Activated T-helper 2 cell treated with anti-CD3 and anti-CD28 coated beads, Interferon-gamma antibody, Interleukin-2, Interleukin-4, amounts not matched to agents 10 μg/mL and 5 μg/mL and 100 μg/mL, durations not matched to agents 14 hours and 24 hours and 36 hours (primary cell): ENCODE measurements around the gene HYCC2. TPM values are rescaled to one million over a fixed set of nuclear protein-coding genes. Genes with fewer than 3 reads are reported as not detected.
A peak's percentile ranks its signal among the peaks of the same experiment; 100 is the strongest.
"Not testable (repeated sequence)": the region's sequence is repeated elsewhere in the genome, so short reads cannot be mapped to it uniquely, and the experiment has no call there.

Experiments
- DNase-seq: peaks from one replicate; pipeline ENCODE4 v3.0.0; 2021; ENCODE audit warnings: low spot score
- H3K27ac Mint-ChIP-seq: one replicate; pipeline ENCODE4 v1.8.0; 2021; ENCODE audit warnings: mixed read lengths
- H3K27me3 Mint-ChIP-seq: one replicate; pipeline ENCODE4 v1.8.0; 2021; ENCODE audit warnings: low read depth, mixed read lengths
- H3K36me3 Mint-ChIP-seq: one replicate; pipeline ENCODE4 v1.8.0; 2021; ENCODE audit warnings: low read depth, mixed read lengths
- H3K4me1 Mint-ChIP-seq: one replicate; pipeline ENCODE4 v1.8.0; 2021; ENCODE audit warnings: low read depth, mixed read lengths
- H3K4me3 Mint-ChIP-seq: one replicate; pipeline ENCODE4 v1.8.0; 2021; ENCODE audit warnings: low read depth, mild to moderate bottlenecking, moderate library complexity, mixed read lengths
- H3K9me3 Mint-ChIP-seq: one replicate; pipeline ENCODE4 v1.8.0; 2021; ENCODE audit warnings: mixed read lengths
- intact Hi-C: fragments of 100-400 bp; cut with micrococcal nuclease; formaldehyde crosslinking; loops from one replicate; pipeline ENCODE4 v1.15.1; 2023
- total RNA-seq: library from RNA; stranded (reverse); gene quantifications from 2 replicates; pipeline ENCODE4 v1.2.3, GENCODE V29; 2022

Gene HYCC2
- total RNA-seq, 1 donor from 2014 or later: 23.8 TPM

- H3K27me3 Mint-ChIP-seq, intact Hi-C loops, DNase-seq, H3K4me3 Mint-ChIP-seq, H3K9me3 Mint-ChIP-seq: not testable (repeated sequence)
- Mint-ChIP-seq H3K27ac (peak overlapping the region; percentile 83), H3K4me1 (peaks cover 33% of the 10 kb centered on the region), H3K36me3 (peaks cover 33% of the 10 kb centered on the region)
Observed at GRCh38 chr2:201063516-201063915, 8.0 kb downstream of the HYCC2 start.

- H3K27ac Mint-ChIP-seq: no peak overlapping the region
- peaks cover 21% of the 10 kb centered on the region for H3K4me1 Mint-ChIP-seq
- no peak for DNase-seq
- H3K4me3 Mint-ChIP-seq: no peak overlapping the region
- H3K9me3 Mint-ChIP-seq: peaks cover 5% of the 10 kb centered on the region
- no peaks in the 10 kb centered on the region for H3K27me3 Mint-ChIP-seq
- peaks cover 32% of the 10 kb centered on the region for H3K36me3 Mint-ChIP-seq
- intact Hi-C loops: loop anchor here (10.0 kb wide), 1 partner anchor 55 kb away; no protein-coding TSS in a partner anchor
Observed at GRCh38 chr2:201059961-201060755, 11.3 kb downstream of the HYCC2 start.

- Mint-ChIP-seq H3K27me3 (no peaks in the 10 kb centered on the region), H3K9me3 (peaks cover 5% of the 10 kb centered on the region), H3K4me3 (no peak overlapping the region), H3K4me1 (peaks cover 14% of the 10 kb centered on the region), H3K27ac (no peak overlapping the region), H3K36me3 (peaks cover 32% of the 10 kb centered on the region)
- DNase-seq: no peak
- intact Hi-C loops: loop anchor here (10.0 kb wide), 1 partner anchor 54 kb away; no protein-coding TSS in a partner anchor
Observed at GRCh38 chr2:201058914-201059313, 12.6 kb downstream of the HYCC2 start.

- intact Hi-C loops: loop anchor here (10.0 kb wide), 1 partner anchor 53 kb away; no protein-coding TSS in a partner anchor
- no peaks in the 10 kb centered on the region for H3K9me3 Mint-ChIP-seq
- H3K27me3 Mint-ChIP-seq: no peaks in the 10 kb centered on the region
- H3K36me3 Mint-ChIP-seq: peaks cover 27% of the 10 kb centered on the region
- H3K4me1 Mint-ChIP-seq: peaks cover 4% of the 10 kb centered on the region
- no peak overlapping the region for H3K4me3 Mint-ChIP-seq
- H3K27ac Mint-ChIP-seq: no peak overlapping the region
- no peak for DNase-seq
Observed at GRCh38 chr2:201057715-201058248, 13.7 kb downstream of the HYCC2 start.

GRCh38 chr2:201057087-201057521 is 14.4 kb downstream of the HYCC2 start:
- H3K27me3 Mint-ChIP-seq: no peaks in the 10 kb centered on the region
- no peak overlapping the region for H3K4me3 Mint-ChIP-seq
- H3K9me3 Mint-ChIP-seq: no peaks in the 10 kb centered on the region
- peaks cover 7% of the 10 kb centered on the region for H3K4me1 Mint-ChIP-seq
- DNase-seq: no peak
- intact Hi-C loops: loop anchor here (10.0 kb wide), 1 partner anchor 52 kb away; no protein-coding TSS in a partner anchor
- peaks cover 31% of the 10 kb centered on the region for H3K36me3 Mint-ChIP-seq
- no peak overlapping the region for H3K27ac Mint-ChIP-seq

- H3K4me1 Mint-ChIP-seq: peaks cover 3% of the 10 kb centered on the region
- peaks cover 49% of the 10 kb centered on the region for H3K36me3 Mint-ChIP-seq
- H3K27ac Mint-ChIP-seq: no peak overlapping the region
- intact Hi-C loops: no loop called here
- H3K4me3 Mint-ChIP-seq: no peak overlapping the region
- H3K9me3 Mint-ChIP-seq: peaks cover 11% of the 10 kb centered on the region
- H3K27me3 Mint-ChIP-seq: no peaks in the 10 kb centered on the region
- DNase-seq: no peak
Observed at GRCh38 chr2:201049455-201049854, 22.0 kb downstream of the HYCC2 start.

GRCh38 chr2:201046881-201047280 is 24.6 kb downstream of the HYCC2 start:
- Mint-ChIP-seq H3K9me3 (peaks cover 11% of the 10 kb centered on the region), H3K27ac (no peak overlapping the region), H3K4me3 (no peak overlapping the region), H3K27me3 (no peaks in the 10 kb centered on the region), H3K4me1 (no peaks in the 10 kb centered on the region), H3K36me3 (peaks cover 45% of the 10 kb centered on the region)
- no peak for DNase-seq
- intact Hi-C loops: no loop called here

- intact Hi-C loops, H3K27ac Mint-ChIP-seq, H3K27me3 Mint-ChIP-seq, H3K4me1 Mint-ChIP-seq, H3K4me3 Mint-ChIP-seq, DNase-seq: not testable (repeated sequence)
- Mint-ChIP-seq H3K9me3 (peaks cover 21% of the 10 kb centered on the region), H3K36me3 (peaks cover 53% of the 10 kb centered on the region)
Observed at GRCh38 chr2:201043050-201043449, 28.4 kb downstream of the HYCC2 start.

- intact Hi-C loops: not testable (repeated sequence)
- peaks cover 18% of the 10 kb centered on the region for H3K9me3 Mint-ChIP-seq
Observed at GRCh38 chr2:201042451-201042850, 29.0 kb downstream of the HYCC2 start.

GRCh38 chr2:201040867-201041628 is 30.4 kb downstream of the HYCC2 start:
- Mint-ChIP-seq H3K36me3 (peaks cover 49% of the 10 kb centered on the region), H3K9me3 (peaks cover 13% of the 10 kb centered on the region), H3K4me3 (no peak overlapping the region), H3K27me3 (no peaks in the 10 kb centered on the region), H3K4me1 (no peaks in the 10 kb centered on the region), H3K27ac (no peak overlapping the region)
- intact Hi-C loops: no loop called here
- DNase-seq: no peak

More at GRCh38 chr2:201042451-201042850, 29.0 kb downstream of the HYCC2 start:
- peaks cover 50% of the 10 kb centered on the region for H3K36me3 Mint-ChIP-seq
- DNase-seq, H3K27ac Mint-ChIP-seq, H3K4me3 Mint-ChIP-seq, H3K27me3 Mint-ChIP-seq, H3K4me1 Mint-ChIP-seq: not testable (repeated sequence)

- H3K9me3 Mint-ChIP-seq: peaks cover 24% of the 10 kb centered on the region
- no peak overlapping the region for H3K4me3 Mint-ChIP-seq
- no peaks in the 10 kb centered on the region for H3K27me3 Mint-ChIP-seq
- H3K27ac Mint-ChIP-seq: no peak overlapping the region
- H3K4me1 Mint-ChIP-seq: no peaks in the 10 kb centered on the region
- H3K36me3 Mint-ChIP-seq: peaks cover 56% of the 10 kb centered on the region
- intact Hi-C loops: no loop called here
- DNase-seq: no peak
Observed at GRCh38 chr2:201038855-201039254, 32.6 kb downstream of the HYCC2 start.

- DNase-seq, H3K4me3 Mint-ChIP-seq, H3K4me1 Mint-ChIP-seq, H3K27ac Mint-ChIP-seq, intact Hi-C loops, H3K27me3 Mint-ChIP-seq: not testable (repeated sequence)
- Mint-ChIP-seq H3K36me3 (peaks cover 56% of the 10 kb centered on the region), H3K9me3 (peaks cover 24% of the 10 kb centered on the region)
Observed at GRCh38 chr2:201038361-201038760, 33.1 kb downstream of the HYCC2 start.
